ENCODE measurements around the gene FZD7.

DNA sequence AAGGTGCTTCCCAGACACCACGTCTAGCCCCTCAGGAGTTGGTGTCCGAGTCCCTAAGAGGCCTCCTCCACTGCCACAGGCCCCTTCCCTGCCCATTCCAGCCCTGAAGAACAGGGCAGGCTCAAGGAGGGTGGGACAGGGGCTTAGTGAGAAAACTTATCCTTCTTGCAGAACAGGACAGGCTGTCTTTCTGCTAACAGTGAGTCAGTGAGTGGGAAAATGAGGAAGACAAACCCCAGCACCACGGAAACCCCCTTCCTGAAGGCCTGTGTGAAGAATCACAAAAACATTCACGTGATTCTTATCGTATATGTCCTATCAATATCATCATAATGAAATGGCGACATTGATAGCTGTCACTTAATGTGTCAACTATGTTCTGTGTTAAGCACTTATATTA, 9.8 kb downstream of the FZD7 start:
- TF ChIP-seq CTCF (IDR thresholded peaks at IDR 0.05) (no peak), POLR2A (IDR thresholded peaks at IDR 0.05) (no peak)

Data from testis (tissue), 2 donors.